ENCODE measurements around the gene GGN.

GRCh38 chr19:38373907-38374331 is 13.9 kb downstream of the GGN start:
- no peak for TF ChIP-seq CTCF (IDR thresholded peaks at IDR 0.05)
- no peak for TF ChIP-seq POLR2A (IDR thresholded peaks at IDR 0.05)

Measured in Peyer's patch (tissue), 4 donors.